Karpas-422 (cell line): ENCODE measurements around the gene USP7. TPM values are rescaled to one million over a fixed set of nuclear protein-coding genes. Genes with fewer than 3 reads are reported as not detected.

Source experiments
- DNase-seq: peaks from one replicate; pipeline ENCODE4 v3.0.0-alpha.2; 2015
- H2AFZ ChIP-seq: fragments of 200-600 bp; sonication (generic); 2 replicates; pipeline ENCODE4 v1.6.1; 2014; ENCODE audit warnings: antibody characterized with exemption, low read length, mixed read lengths
- H3K27ac ChIP-seq: fragments of 200-600 bp; sonication (generic); 2 replicates; pipeline ENCODE4 v1.5.1; 2014; ENCODE audit warnings: mild to moderate bottlenecking, low read length, moderate library complexity
- H3K27me3 ChIP-seq: fragments of 200-600 bp; sonication (generic); 2 replicates; pipeline ENCODE4 v1.6.1; 2014; ENCODE audit warnings: low read length, mixed read lengths
- H3K36me3 ChIP-seq: fragments of 200-600 bp; sonication (generic); 2 replicates; pipeline ENCODE4 v1.6.1; 2014; ENCODE audit warnings: low read length, mixed read lengths; ENCODE audit not compliant: insufficient read depth
- H3K4me1 ChIP-seq: fragments of 200-600 bp; sonication (generic); 2 replicates; pipeline ENCODE4 v1.6.1; 2014; ENCODE audit warnings: mild to moderate bottlenecking, low read length, mixed read lengths
- H3K4me2 ChIP-seq: fragments of 200-600 bp; sonication (generic); 2 replicates; pipeline ENCODE4 v1.6.1; 2014; ENCODE audit warnings: low read length, low read depth, mild to moderate bottlenecking; ENCODE audit not compliant: poor library complexity, severe bottlenecking
- H3K4me3 ChIP-seq: fragments of 200-600 bp; sonication (generic); 2 replicates; pipeline ENCODE4 v1.5.1; 2014; ENCODE audit warnings: mild to moderate bottlenecking, antibody characterized with exemption, low read length, mixed read lengths
- H3K79me2 ChIP-seq: fragments of 200-600 bp; sonication (generic); 2 replicates; pipeline ENCODE4 v1.6.1; 2014; ENCODE audit warnings: mild to moderate bottlenecking, low read length, mixed read lengths
- H3K9ac ChIP-seq: fragments of 200-600 bp; sonication (generic); 2 replicates; pipeline ENCODE4 v1.6.0; 2014; ENCODE audit warnings: low read length
- H3K9me2 ChIP-seq: fragments of 200-600 bp; sonication (generic), shearing (Covaris generic); replicated peaks from 2 replicates; pipeline ENCODE4 v1.6.0; 2014; ENCODE audit warnings: mild to moderate bottlenecking, low read length, moderate library complexity; ENCODE audit not compliant: insufficient read depth
- H3K9me3 ChIP-seq: fragments of 300-700, 200-600 bp; sonication (generic); 2 replicates; pipeline ENCODE4 v1.6.1; 2014; ENCODE audit warnings: low read length, mixed read lengths
- H4K20me1 ChIP-seq: fragments of 200-600 bp; sonication (generic); 2 replicates; pipeline ENCODE4 v1.6.1; 2014; ENCODE audit warnings: mild to moderate bottlenecking, antibody characterized with exemption, low read length, low read depth; ENCODE audit not compliant: insufficient read depth
- total RNA-seq: library from RNA; depleted of rRNA; stranded (reverse); fragments of >200 nt; shearing (Covaris generic); gene quantifications from 2 replicates; pipeline ENCODE4 v1.2.3, GENCODE V29; 2014; ENCODE audit warnings: low replicate concordance; rRNA removed

The USP7 gene
- 38.6 and 42.5 TPM in 2 replicates for total RNA-seq

DNA sequence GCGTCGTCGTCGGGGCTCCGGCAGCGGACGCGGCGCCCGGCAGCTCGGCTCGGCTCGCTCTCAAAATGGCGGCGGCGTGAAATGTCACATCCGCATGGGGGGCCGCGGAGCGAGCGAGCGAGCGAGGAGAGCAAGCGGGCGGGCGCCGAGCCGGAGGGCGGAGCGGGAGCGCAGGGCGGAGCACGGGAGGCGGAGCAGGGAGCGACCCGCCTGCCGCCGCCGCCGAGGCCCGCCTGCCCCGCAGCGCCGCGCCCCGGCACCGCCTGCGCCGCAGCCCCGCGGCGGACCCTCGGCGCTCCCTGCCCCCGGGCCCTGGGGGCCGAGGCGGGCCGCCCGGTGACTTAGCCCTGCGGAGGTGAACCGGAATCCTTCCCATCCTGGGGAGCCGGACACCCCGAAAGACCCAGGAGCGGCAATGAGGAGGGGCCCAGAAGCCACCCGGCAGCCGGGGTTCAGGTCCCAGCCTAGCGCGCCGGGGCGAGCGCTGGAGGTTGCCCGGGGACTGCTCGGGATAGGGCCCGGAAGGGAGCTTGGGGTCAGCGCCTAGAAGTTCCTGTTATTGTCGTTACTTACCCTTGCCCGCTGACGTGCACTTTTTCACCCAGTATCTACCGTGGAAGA is at the start of gene USP7:
Gene USP7, minus strand, starts transcription at position 86 of the 621 bp plus-strand sequence. CDS start 621 bp downstream, outside the sequence.
- peaks cover 43% of the 10 kb centered on the region for H3K4me1 ChIP-seq
- no peaks in the 10 kb centered on the region for H3K9me3 ChIP-seq
- H3K9ac ChIP-seq: peak within 1 kb of the TSS; percentile 79
- peak; percentile 96 for DNase-seq
- H3K79me2 ChIP-seq: peaks cover 37% of the 10 kb centered on the region
- peak within 1 kb of the TSS; percentile 90 for H3K4me2 ChIP-seq
- H3K27ac ChIP-seq: no peak within 1 kb of the TSS
- H2AFZ ChIP-seq: peak within 1 kb of the TSS; percentile 65; the same call in 1 of the 2 replicates
- H3K27me3 ChIP-seq: 0 out of 2 replicates have a peak, but pooled peaks cover 3% of the 10 kb centered on the region
- peaks cover 39% of the 10 kb centered on the region for H4K20me1 ChIP-seq
- peak within 1 kb of the TSS; percentile 93 for H3K4me3 ChIP-seq
- no peaks in the 10 kb centered on the region for H3K9me2 ChIP-seq
- no peaks in the 10 kb centered on the region; the same call in 1 of the 2 replicates for H3K36me3 ChIP-seq

DNA sequence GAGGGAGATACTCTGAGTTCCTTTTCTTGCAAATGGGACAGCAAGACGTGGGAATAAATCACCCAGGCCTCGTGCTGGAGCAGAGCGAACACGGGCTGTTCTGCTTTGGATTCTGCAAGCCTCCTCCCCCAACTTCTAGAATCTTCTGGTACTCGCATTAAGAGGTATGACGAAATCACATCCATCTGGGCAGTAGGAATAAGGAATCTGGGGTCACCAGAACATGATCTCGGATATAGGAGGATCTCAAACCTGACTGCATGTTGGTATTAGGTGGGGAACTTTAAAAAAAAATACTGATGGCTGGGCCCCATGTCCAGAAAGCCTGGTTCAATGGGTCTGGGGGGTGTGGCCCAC is 49.8 kb upstream of the USP7 start:
- Histone ChIP-seq H4K20me1 (no peaks in the 10 kb centered on the region), H3K27me3 (no peaks in the 10 kb centered on the region), H3K4me1 (peaks cover 6% of the 10 kb centered on the region), H3K36me3 (no peaks in the 10 kb centered on the region), H3K27ac (no peak overlapping the region), H3K9me3 (peaks cover 7% of the 10 kb centered on the region; the same call in 1 of the 2 replicates), H3K9ac (no peak overlapping the region), H3K4me3 (no peak overlapping the region), H3K79me2 (no peaks in the 10 kb centered on the region), H3K9me2 (no peaks in the 10 kb centered on the region), H2AFZ (no peak overlapping the region), H3K4me2 (no peak overlapping the region)
- no peak for DNase-seq

DNA sequence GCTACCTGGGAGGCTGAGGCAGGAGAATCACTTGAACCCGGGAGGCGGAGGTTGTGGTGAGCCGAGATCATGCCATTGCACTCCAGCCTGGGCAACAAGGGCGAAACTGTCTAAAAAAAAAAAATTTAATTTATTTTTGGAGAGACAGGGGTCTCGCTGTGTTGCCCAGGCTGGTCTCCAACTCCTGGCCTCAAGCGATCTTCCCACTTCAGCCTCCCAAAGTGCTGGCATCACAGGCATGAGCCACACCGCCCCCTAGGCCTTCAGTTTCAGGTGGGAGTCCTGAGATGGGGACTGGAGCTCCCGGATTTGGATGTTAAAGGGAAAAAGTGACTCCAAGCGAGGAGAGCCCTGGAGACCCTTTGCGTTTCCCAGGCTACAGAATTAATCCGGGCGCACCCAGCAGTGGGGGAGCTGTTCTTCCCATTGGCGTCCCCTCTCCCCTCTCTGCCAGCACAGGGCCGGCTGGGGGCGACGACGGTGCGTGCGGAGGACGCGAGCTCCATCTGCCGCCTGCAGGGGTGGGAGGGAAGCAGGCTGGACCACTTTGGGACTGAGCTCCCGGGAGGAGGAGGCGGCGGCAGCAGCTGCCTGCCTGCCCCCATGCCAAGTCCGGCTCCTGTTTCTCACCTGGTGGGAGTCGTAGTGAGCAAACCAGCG is 49.3 kb upstream of the USP7 start:
- Histone ChIP-seq H3K9me2 (no peaks in the 10 kb centered on the region), H3K36me3 (no peaks in the 10 kb centered on the region), H3K4me3 (no peak overlapping the region), H3K27me3 (no peaks in the 10 kb centered on the region), H3K79me2 (no peaks in the 10 kb centered on the region), H3K4me1 (peaks cover 10% of the 10 kb centered on the region), H3K27ac (no peak overlapping the region), H2AFZ (no peak overlapping the region), H4K20me1 (no peaks in the 10 kb centered on the region), H3K9ac (no peak overlapping the region), H3K9me3 (peaks cover 7% of the 10 kb centered on the region; the same call in 1 of the 2 replicates), H3K4me2 (no peak overlapping the region)
- DNase-seq: no peak

DNA sequence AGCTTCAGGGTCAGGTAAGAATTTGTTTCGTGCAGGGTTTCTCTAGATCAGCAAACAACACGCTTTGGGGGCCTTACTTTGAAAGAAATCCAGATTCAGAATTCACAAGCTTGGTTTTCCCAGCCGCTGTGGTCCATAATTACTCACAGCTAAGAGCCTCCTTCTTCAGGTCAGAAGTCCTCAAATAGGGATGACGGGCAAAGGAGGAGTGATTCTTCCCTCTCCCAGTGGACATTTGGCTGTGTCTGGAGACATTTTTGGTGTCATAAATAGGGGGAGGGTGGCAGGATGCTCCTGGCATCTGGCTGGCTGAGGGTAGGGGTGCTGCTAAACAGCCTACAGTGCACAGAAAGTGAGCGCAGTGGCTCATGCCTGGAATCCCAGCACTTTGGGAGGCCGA is 48.6 kb upstream of the USP7 start:
- Histone ChIP-seq H2AFZ (no peak overlapping the region), H3K4me2 (no peak overlapping the region), H3K79me2 (no peaks in the 10 kb centered on the region), H3K9me3 (peaks cover 7% of the 10 kb centered on the region; the same call in 1 of the 2 replicates), H3K27ac (no peak overlapping the region), H3K9ac (no peak overlapping the region), H3K4me3 (no peak overlapping the region), H3K9me2 (no peaks in the 10 kb centered on the region), H3K27me3 (no peaks in the 10 kb centered on the region), H3K36me3 (no peaks in the 10 kb centered on the region), H3K4me1 (peaks cover 10% of the 10 kb centered on the region), H4K20me1 (no peaks in the 10 kb centered on the region)
- DNase-seq: no peak

DNA sequence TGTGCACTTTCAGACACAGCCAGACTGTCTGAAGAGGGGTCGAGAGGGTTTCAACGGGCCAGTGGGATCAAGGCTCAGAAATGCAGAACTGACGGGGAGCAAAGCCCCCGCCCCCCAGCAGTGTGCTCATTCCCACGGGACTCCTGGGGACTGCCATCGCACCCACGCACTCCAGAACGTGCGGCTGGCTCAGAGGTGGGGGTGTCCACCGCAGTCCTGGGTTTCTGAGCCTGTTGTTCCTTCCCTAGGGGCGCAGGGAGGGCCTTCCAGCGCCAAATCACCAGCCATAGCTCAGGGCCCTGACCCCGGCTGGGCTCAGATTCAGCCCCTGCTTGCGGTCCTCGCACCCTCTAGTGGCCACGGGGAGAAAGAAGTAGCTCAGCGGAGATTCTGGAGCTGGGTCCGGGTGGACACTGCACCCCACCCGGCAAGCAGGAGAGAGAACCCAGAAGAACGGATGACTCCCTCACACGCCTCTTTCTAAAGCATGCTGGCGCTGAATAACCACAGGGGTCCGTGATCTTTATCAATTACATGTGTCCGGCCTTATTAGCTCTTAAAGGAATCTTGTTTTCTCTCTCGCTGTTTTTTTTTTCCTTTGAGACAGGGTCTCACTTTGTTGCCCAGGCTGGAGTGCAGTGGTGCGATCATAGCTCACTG is 45.0 kb upstream of the USP7 start:
- no peaks in the 10 kb centered on the region for H3K9me3 ChIP-seq
- no peaks in the 10 kb centered on the region for H3K9me2 ChIP-seq
- no peaks in the 10 kb centered on the region for H3K36me3 ChIP-seq
- H3K27ac ChIP-seq: no peak overlapping the region
- peak overlapping the region; percentile 55 for H3K4me2 ChIP-seq
- H3K4me1 ChIP-seq: peaks cover 10% of the 10 kb centered on the region
- no peaks in the 10 kb centered on the region for H3K27me3 ChIP-seq
- H3K4me3 ChIP-seq: 0 out of 2 replicates have a peak overlapping the region, but pooled peaks have one; percentile 28
- no peaks in the 10 kb centered on the region for H4K20me1 ChIP-seq
- DNase-seq: peak; percentile 91
- no peak overlapping the region for H3K9ac ChIP-seq
- no peak overlapping the region for H2AFZ ChIP-seq
- no peaks in the 10 kb centered on the region for H3K79me2 ChIP-seq

DNA sequence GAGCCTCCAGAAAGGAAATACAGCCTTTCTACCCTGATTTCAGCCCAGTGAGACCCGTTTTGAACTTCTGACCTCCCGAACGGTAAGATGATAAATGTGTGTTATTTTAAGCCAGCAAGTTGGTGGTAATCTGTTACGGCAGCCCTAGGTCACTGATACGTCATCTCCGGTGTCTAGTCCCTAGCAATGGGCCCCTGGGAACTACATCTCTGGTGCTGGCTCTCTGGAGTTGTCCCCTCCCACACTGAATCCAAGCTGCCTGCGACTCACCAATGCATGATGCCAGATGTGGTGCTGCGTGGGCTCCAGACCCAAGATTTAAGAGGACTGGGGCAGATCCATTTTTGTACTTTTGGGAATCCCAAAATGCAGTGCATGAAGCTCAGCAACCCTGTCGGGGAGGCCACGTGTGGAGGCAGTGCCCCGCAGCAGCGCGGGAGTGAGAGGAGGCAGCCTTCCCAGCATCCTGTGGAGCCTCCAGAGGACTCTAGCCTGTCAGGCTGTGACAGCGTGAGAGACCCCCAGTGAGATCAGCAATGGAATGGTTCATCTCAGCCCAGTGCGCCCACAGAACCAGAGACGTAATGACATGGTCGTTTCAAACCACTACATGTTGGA is 43.6 kb upstream of the USP7 start:
- H3K79me2 ChIP-seq: no peaks in the 10 kb centered on the region
- no peaks in the 10 kb centered on the region for H3K9me3 ChIP-seq
- H4K20me1 ChIP-seq: no peaks in the 10 kb centered on the region
- H3K27ac ChIP-seq: no peak overlapping the region
- no peak overlapping the region for H3K9ac ChIP-seq
- no peaks in the 10 kb centered on the region for H3K36me3 ChIP-seq
- no peaks in the 10 kb centered on the region for H3K27me3 ChIP-seq
- H3K4me2 ChIP-seq: no peak overlapping the region
- H2AFZ ChIP-seq: no peak overlapping the region
- no peak overlapping the region for H3K4me3 ChIP-seq
- H3K4me1 ChIP-seq: peaks cover 10% of the 10 kb centered on the region
- DNase-seq: no peak
- no peaks in the 10 kb centered on the region for H3K9me2 ChIP-seq

DNA sequence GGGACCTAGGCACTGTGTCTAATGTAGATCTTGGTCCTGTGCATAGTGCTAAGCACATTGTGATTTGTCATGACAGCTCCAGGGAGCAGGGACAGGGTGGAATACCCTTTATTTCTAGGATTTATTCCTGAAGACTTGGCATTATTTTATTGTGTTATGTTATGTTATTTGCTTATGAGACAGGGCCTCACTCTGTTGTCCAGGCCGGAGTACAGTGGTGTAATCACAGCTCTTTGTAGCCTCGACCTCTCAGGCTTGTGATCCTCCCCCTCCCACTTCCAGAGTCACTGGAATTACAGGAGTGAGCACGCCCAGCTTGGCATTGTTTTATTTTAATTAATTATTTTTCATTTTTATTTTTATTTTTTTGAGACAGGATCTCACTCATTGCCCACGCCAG is 40.5 kb upstream of the USP7 start:
- H3K27me3 ChIP-seq: no peaks in the 10 kb centered on the region
- no peak overlapping the region for H3K4me2 ChIP-seq
- H3K9ac ChIP-seq: no peak overlapping the region

DNA sequence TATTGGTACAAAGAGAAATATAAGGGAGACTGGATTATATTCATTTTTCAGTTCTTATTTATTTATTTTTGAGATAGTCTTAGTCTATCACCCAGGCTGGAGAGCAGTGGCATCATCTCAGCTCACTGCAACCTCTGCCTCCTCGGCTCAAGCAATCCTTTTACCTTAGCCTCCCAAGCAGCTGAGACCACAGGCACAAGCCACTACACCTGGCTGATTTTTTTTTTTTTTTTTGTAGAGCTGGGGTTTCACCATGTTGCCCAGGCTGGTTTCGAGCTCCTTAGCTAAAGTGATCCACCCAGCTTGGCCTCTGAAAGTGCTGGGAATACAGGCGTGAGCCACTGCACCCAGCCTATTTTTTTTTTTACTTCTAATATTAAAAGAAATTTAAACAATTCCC is 40.1 kb upstream of the USP7 start:
- Histone ChIP-seq H3K36me3 (no peaks in the 10 kb centered on the region), H3K9ac (no peak overlapping the region), H3K27ac (no peak overlapping the region), H4K20me1 (no peaks in the 10 kb centered on the region), H2AFZ (no peak overlapping the region), H3K4me2 (no peak overlapping the region), H3K27me3 (no peaks in the 10 kb centered on the region), H3K4me3 (no peak overlapping the region), H3K9me2 (no peaks in the 10 kb centered on the region), H3K79me2 (no peaks in the 10 kb centered on the region), H3K4me1 (peaks cover 6% of the 10 kb centered on the region), H3K9me3 (no peaks in the 10 kb centered on the region)
- DNase-seq: no peak

More for the DNA sequence above, 40.5 kb upstream of the USP7 start:
- H3K4me3 ChIP-seq: no peak overlapping the region
- H3K27ac ChIP-seq: no peak overlapping the region
- H2AFZ ChIP-seq: no peak overlapping the region
- H3K79me2 ChIP-seq: no peaks in the 10 kb centered on the region
- H4K20me1 ChIP-seq: no peaks in the 10 kb centered on the region
- DNase-seq: no peak
- no peaks in the 10 kb centered on the region for H3K9me2 ChIP-seq
- peaks cover 10% of the 10 kb centered on the region for H3K4me1 ChIP-seq
- H3K36me3 ChIP-seq: no peaks in the 10 kb centered on the region
- no peaks in the 10 kb centered on the region for H3K9me3 ChIP-seq
